H7 (cell line): Measurements from ENCODE around the gene ARID5B. TPM values are rescaled to one million over a fixed set of nuclear protein-coding genes. Genes with fewer than 3 reads are reported as not detected.

ENCODE experiments used
- DNase-seq: peaks from one replicate; pipeline ENCODE4 v3.0.0; 2012
- H3K27me3 ChIP-seq: 2 replicates; pipeline ENCODE4 v1.6.0; 2011; ENCODE audit warnings: mild to moderate bottlenecking, low read length; ENCODE audit not compliant: control insufficient read depth, insufficient read depth
- H3K36me3 ChIP-seq: replicated peaks from 2 replicates; pipeline ENCODE4 v1.5.1; 2011; ENCODE audit warnings: low read length; ENCODE audit not compliant: control insufficient read depth, insufficient read depth
- H3K4me3 ChIP-seq: 2 replicates; pipeline ENCODE4 v1.5.1; 2011; ENCODE audit warnings: low read depth, mild to moderate bottlenecking, control low read depth, low read length, moderate library complexity; ENCODE audit not compliant: insufficient read depth
- total RNA-seq: library from RNA; depleted of rRNA; stranded (reverse); fragments of >200 nt; shearing (Covaris generic); gene quantifications from 2 replicates; pipeline ENCODE4 v1.2.3, GENCODE V29; 2014

ARID5B gene
- total RNA-seq, 1 experiment from 2014 or later = 1.4 TPM

DNA sequence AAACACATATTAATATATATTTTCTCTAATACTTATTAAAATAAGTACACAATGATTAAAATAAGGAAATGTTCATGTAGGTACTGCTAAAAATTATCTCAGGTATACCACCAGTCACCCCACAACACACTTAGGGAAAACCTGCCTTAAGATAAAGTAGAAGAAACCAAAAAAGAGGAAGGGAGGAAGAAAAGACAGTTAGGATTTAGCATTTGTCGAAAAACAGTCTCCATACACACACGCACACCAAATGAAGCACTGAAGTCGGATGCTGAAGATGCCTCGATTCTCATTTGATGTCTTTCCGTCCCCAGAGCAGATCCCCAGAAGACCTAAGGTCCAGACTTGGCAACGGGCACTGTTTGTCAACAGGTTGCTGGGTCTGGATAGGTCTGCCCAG is 30.0 kb upstream of the ARID5B start:
- Histone ChIP-seq H3K4me3 (no peak overlapping the region), H3K36me3 (no peaks in the 10 kb centered on the region), H3K27me3 (no peaks in the 10 kb centered on the region)
- DNase-seq = no peak

DNA sequence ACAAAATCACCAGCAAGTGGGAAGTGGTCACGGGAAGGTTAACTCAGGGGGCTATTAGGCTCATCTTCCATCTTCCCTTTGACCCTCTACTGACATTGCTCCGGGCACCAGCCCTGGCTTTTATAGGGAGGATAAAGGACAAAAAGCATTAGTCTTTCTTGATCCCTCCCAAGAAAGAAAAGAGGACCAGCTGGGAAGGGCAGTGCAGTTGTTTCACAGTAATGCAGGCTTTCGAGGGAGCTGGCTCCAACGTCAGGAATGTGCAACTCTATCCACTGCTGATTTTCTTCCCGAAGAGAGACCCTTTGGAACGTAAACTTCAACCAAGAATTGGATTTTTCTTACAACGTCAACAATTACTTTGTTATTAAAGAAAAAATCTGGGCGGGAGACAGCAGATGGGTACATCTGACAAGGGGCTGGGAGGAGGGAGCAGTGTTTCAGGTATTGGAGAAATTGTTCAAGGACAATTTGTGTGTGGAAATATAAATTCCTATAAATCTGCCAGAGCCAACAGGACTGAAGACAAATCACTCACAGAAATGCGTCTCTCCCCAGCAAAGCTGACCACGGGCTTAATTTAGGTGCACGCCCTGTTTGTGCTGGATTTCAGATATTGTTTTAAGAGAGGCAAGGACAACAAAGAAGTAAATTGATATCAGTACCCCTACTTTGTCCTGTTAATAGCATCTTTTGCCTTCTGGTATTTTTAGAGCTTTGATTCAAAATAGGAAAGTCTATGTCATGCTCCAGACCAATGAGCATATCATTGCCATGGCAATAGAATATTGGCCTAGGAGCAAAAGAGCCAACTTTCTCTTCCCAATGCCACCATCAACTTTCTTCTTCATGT is 23.4 kb upstream of the ARID5B start:
- Histone ChIP-seq H3K27me3 (no peaks in the 10 kb centered on the region), H3K36me3 (no peaks in the 10 kb centered on the region), H3K4me3 (no peak overlapping the region)
- DNase-seq = no peak

DNA sequence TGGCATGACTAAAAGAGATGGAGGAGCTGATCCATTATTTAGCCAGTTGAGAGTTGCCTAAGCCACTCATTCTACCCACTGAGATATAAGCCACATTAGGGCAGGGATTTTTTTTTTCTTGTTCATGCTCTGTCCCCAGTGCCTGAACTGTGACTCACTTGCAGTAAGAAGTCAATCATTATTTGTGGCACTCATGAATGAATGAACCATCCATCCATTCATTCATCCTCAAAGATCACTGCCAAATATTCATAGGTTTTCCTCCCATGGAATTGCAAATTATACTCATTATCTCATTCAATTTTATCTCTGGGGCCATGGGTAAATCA is 22.8 kb upstream of the ARID5B start:
- no peaks in the 10 kb centered on the region for H3K27me3 ChIP-seq
- no peaks in the 10 kb centered on the region for H3K36me3 ChIP-seq
- no peak overlapping the region for H3K4me3 ChIP-seq
- DNase-seq = no peak

DNA sequence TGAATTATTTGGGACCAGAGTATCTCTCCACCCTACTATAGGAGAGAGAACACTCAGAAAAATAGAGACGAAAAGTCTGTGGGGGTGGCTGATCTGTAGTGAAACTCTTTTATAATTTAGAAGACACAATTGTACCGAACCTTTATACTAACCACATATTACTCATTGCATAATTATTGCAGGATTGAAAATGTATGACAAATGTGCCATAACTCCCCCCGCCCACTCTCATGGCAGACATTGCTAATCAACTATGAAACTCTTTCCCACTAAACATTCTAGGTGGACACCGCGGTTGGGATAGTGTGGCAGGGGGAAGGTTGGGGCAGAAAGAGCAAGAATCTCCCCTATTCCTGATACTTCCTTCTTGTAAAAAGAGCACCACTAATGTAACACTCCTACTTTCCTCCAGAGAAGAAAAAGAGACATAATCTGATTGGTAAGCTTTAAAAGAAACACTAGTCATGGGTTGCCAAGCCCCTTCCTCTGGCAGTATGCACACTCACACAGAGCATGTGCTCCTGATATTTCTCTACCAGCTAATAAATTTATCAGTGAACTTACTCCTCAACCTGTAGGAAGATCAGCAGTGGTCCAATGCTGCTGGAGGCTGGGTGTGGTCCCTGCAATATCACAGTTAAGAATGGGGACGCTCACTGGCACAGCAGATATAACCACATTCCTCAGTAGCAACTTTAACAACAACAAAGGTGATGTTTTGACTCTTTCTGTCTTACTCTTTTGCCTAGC is 18.7 kb upstream of the ARID5B start:
- H3K36me3 ChIP-seq = no peaks in the 10 kb centered on the region
- no peak for DNase-seq
- no peak overlapping the region for H3K4me3 ChIP-seq

DNA sequence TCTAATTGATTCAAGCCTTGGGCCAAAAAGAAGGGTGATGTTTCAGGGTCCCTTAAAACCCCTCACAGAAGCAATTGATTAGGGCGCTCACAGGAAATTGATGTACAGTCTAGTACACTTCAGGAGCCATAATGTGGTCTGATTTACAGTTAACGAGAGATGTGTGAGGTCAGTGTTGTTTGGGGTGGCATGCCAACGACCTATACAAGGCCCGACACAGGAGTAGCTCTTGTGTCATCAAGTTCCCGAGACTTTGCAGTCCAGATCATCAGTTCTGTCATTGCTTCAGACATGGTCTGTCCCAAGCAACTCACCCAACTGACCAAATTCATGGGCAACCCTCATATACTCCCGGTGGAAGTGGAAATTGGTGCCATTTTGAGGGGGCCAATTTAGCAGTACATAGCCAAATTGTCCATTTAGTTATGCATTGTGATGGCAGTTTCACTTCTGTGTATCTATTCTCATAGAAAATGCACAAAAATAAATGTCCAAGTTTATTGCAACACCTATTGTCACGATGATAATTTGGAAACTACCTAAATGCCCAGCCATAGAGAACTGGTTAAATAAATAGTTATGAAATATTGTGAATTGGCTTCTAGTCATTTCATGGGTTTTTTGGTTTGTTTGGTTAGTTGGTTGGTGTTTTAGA is 18.0 kb upstream of the ARID5B start:
- Histone ChIP-seq H3K36me3 (no peaks in the 10 kb centered on the region), H3K4me3 (no peak overlapping the region), H3K27me3 (no peaks in the 10 kb centered on the region)
- DNase-seq = no peak

More for the DNA sequence above, 18.7 kb upstream of the ARID5B start:
- no peaks in the 10 kb centered on the region for H3K27me3 ChIP-seq

DNA sequence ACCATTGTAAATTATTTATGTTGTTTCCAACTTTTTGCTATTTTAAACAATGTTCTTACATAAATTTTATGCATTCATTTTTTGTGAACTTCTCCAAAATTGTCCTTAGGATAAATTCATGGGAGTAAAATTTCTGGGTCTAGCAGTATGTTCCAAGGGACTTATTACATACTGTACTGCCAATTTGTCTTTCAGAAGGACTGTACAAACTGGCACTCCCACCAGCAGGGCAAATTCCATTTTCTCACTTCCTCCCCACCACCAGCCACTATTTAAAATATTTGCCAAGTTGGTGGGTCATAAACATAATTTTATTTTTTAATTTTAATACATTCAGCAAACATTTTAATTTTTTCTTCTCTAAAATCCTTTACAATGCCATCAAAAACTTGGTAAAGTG is 13.7 kb upstream of the ARID5B start:
- no peak for DNase-seq
- H3K4me3 ChIP-seq = no peak overlapping the region
- no peaks in the 10 kb centered on the region for H3K36me3 ChIP-seq
- H3K27me3 ChIP-seq = no peaks in the 10 kb centered on the region

DNA sequence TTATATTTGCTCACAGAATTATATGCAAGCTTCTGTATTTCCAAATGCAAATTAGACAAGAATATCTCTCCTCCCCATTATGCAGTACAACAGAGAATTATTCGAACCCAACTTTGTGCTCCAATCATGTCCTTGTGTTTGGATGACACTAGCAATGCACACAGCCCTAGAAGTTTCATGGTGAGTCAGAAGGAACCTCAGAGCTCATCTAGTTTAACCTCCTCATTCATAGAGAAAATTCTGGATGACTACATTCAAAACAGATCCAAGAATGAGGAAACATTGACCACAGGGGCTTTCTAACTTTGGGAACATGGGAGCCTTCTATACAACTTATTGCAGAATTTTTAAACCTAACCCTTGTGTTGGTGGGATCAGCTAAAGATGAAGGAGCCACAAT is 12.8 kb upstream of the ARID5B start:
- no peaks in the 10 kb centered on the region for H3K27me3 ChIP-seq
- no peaks in the 10 kb centered on the region for H3K36me3 ChIP-seq
- DNase-seq = no peak
- H3K4me3 ChIP-seq = no peak overlapping the region

DNA sequence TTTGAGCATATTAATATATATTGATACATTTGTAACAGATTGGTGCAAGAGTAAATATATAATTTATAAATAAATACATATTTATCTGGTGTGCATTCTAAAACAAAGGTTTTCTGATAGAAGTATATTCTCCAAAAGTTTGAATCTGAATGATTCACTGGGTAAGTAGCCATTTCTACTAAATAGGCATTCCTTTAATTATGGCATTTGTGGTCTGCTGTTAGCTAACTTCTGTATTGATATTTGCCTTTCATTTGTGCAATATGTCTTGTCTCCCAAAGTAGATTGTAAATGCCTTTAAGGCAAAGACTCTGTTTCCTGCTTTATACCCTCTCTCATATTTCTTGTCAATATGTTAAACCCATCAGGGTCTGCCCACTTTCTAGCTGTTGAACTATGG is 11.1 kb upstream of the ARID5B start:
- no peak overlapping the region for H3K4me3 ChIP-seq
- no peak for DNase-seq
- no peaks in the 10 kb centered on the region for H3K27me3 ChIP-seq
- no peaks in the 10 kb centered on the region for H3K36me3 ChIP-seq

DNA sequence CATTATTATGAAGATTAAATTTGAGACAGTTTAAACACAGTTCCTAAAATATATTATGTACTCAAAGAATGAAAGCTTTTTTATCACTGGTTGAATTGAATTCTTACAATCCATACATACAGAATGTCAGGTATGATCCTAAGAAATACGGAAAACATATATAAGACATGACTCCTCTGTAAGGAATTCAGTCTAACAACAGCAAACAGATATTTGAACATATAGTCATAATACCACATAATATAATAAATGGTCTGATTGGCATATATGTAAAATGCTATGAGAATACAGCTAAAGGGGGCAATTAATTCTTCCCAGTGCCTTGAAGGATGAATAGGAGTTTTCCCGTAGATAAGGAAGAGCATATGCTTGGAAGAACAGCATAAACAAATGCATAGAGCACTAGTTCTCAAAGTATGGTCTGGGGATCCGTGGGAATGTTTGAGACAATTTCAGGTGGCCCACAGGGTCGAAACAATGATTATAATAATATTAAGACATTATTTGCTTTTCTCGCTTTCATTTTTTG is 10.6 kb upstream of the ARID5B start:
- H3K36me3 ChIP-seq = no peaks in the 10 kb centered on the region
- H3K27me3 ChIP-seq = no peaks in the 10 kb centered on the region
- no peak overlapping the region for H3K4me3 ChIP-seq
- DNase-seq = no peak

DNA sequence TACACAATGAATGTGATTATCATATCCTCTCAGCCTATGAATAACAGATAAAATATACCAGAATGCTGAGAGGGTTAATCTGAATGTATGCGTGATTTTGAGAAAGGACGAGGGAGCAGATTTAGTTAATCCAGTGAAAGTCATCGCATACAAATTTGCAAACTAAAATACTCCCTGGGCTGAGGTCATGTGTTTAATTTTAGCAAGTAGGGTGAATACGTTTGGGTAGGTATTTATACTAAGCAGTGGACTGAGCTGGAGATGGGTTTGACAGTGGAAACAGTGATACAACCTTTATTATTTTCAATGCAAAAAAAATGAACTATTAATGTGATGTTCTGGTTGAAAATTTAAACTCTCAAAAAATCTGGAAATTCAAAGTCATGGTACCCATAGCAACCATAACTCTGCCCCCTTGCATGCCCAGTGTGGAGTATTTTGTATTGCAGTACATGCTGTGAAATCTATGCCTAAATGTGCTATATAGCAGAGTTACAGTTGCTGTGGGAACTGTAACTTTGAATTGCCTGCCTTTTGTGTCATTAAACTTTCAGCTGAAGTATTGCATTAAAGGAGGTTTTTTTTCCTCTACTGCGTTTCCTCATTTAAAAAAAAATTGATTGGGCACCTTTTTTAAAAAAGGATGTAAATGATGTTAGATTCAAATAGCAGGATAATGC is 9.5 kb upstream of the ARID5B start:
- H3K4me3 ChIP-seq = no peak overlapping the region
- no peaks in the 10 kb centered on the region for H3K36me3 ChIP-seq
- no peaks in the 10 kb centered on the region for H3K27me3 ChIP-seq
- DNase-seq = no peak

DNA sequence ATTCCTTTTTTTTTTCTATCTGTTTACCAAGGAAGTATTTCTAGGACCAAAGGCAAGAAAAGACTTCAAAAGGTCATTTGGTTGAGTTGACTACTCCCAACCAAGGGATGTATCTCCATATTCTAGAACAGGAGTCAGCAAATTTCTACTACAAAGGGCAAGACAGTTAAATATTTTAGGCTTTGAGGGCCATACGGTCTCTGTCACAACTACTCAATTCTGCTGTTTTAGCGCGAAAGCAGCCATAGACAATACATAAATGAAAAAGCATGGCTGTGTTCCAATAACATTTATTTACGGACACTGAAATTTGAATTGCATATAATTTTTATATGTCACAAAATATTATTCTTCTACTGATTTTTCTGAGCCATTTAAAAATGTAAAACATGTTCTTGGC is 8.5 kb upstream of the ARID5B start:
- H3K27me3 ChIP-seq = peaks cover 8% of the 10 kb centered on the region
- H3K4me3 ChIP-seq = no peak overlapping the region
- DNase-seq = no peak
- H3K36me3 ChIP-seq = no peaks in the 10 kb centered on the region

DNA sequence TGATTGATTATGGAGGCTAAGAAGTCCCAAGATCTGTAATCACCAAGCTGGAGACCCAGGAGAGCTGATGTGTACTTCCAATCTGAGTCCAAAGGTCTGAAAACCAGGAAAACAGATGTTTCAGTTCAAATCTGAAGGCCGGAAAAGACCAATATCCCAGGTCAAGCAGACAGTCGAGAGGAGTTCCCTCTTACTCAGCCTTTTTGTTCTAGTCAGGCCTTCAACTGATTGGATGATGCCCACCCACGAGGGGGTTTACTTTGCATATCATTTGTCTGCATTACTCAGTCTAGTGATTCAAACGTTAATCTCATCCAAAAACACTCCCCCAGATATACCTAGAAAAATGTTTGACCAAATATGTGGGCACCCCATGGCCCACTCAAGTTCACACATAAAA is 7.4 kb upstream of the ARID5B start:
- Histone ChIP-seq H3K4me3 (no peak overlapping the region), H3K27me3 (peaks cover 20% of the 10 kb centered on the region), H3K36me3 (no peaks in the 10 kb centered on the region)
- DNase-seq = no peak

DNA sequence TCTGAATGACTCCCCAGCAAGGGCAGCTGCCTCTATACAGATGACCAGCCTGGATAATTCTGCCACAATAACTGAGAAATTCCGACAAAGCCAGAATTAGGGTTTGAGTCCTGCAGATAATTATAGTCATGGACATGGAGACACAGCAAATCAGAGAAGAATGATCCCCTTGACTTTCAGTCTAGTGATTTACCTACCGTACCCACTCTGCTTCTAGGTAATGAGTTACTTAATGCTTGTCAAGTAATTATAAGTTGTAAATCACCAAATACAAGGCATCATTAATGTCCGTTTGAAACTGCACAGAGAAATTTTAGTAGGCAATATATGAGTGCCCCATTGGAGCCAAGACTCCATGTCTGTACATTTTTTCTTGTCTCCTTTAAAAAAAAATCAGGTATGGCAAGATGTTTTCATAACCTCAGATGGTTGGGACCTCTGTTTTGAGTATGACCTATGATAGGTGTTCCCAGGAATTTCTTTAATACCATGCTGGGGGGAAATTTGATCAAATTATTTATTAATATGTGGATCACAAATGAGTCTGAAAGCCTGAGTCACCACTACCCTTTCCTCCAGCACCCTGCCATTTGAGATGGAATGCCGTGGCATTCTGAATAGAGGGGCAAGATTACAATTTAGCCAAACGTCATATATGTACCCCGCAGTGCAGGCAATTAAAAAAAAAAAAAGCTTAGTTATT is 5.5 kb upstream of the ARID5B start:
- no peaks in the 10 kb centered on the region for H3K36me3 ChIP-seq
- H3K27me3 ChIP-seq = peaks cover 35% of the 10 kb centered on the region
- DNase-seq = no peak
- H3K4me3 ChIP-seq = no peak overlapping the region
